NCI-H460 (cell line): ENCODE data around the gene ATP2A2. TPM values are rescaled to one million over a fixed set of nuclear protein-coding genes. Genes with fewer than 3 reads are reported as not detected.
"Not testable (repeated sequence)": the region's sequence is repeated elsewhere in the genome, so short reads cannot be mapped to it uniquely, and the experiment has no call there.

Experiments
- DNase-seq: peaks from one replicate; pipeline ENCODE4 v3.0.0-alpha.2; 2016; ENCODE audit warnings: low read depth; ENCODE audit errors: extremely low read depth
- total RNA-seq: library from RNA; depleted of rRNA; stranded (reverse); fragments of >200 nt; shearing (Covaris generic); gene quantifications from 2 replicates; pipeline ENCODE4 v1.2.3, GENCODE V29; 2014

Gene ATP2A2
- total RNA-seq, 1 experiment from 2014 or later, result 150 TPM

GRCh38 chr12:110339184-110339952 lies 58.3 kb downstream of the ATP2A2 start:
- DNase-seq, result no peak

- DNase-seq, result not testable (repeated sequence)
These were observed 59.2 kb downstream of the ATP2A2 start for GRCh38 chr12:110340261-110340660.

- no peak for DNase-seq
These were observed 59.7 kb downstream of the ATP2A2 start for GRCh38 chr12:110340706-110341105.

- no peak for DNase-seq
These were observed 61.1 kb downstream of the ATP2A2 start for GRCh38 chr12:110342157-110342556.

GRCh38 chr12:110343114-110343513 lies 62.1 kb downstream of the ATP2A2 start:
- DNase-seq, result no peak

GRCh38 chr12:110343736-110344555 lies 62.9 kb downstream of the ATP2A2 start:
- DNase-seq, result no peak

- DNase-seq, result no peak
These were observed 63.6 kb downstream of the ATP2A2 start for GRCh38 chr12:110344657-110345056.

- DNase-seq, result no peak
These were observed 64.2 kb downstream of the ATP2A2 start for GRCh38 chr12:110345176-110345661.

- no peak for DNase-seq
These were observed 64.9 kb downstream of the ATP2A2 start for GRCh38 chr12:110345963-110346362.

GRCh38 chr12:110347767-110348166 lies 66.7 kb downstream of the ATP2A2 start:
- DNase-seq, result no peak

GRCh38 chr12:110348431-110349059 lies 67.5 kb downstream of the ATP2A2 start:
- DNase-seq, result no peak

- DNase-seq, result no peak
These were observed 68.0 kb downstream of the ATP2A2 start for GRCh38 chr12:110349096-110349495.

- DNase-seq, result no peak
These were observed 68.6 kb downstream of the ATP2A2 start for GRCh38 chr12:110349514-110350151.

- DNase-seq, result no peak
These were observed 70.1 kb downstream of the ATP2A2 start for GRCh38 chr12:110351119-110351518.

GRCh38 chr12:110352401-110352800 lies 71.4 kb downstream of the ATP2A2 start:
- DNase-seq, result no peak

- DNase-seq, result no peak
These were observed 72.3 kb downstream of the ATP2A2 start for GRCh38 chr12:110353211-110353965.

- DNase-seq, result no peak
These were observed 73.2 kb downstream of the ATP2A2 start for GRCh38 chr12:110354172-110354780.

GRCh38 chr12:110355073-110355472 lies 74.0 kb downstream of the ATP2A2 start:
- peak; percentile 16 for DNase-seq

GRCh38 chr12:110358384-110359097 lies 77.5 kb downstream of the ATP2A2 start:
- not testable (repeated sequence) for DNase-seq
